ENCODE measurements around the gene SNRK.

The SNRK gene

DNA sequence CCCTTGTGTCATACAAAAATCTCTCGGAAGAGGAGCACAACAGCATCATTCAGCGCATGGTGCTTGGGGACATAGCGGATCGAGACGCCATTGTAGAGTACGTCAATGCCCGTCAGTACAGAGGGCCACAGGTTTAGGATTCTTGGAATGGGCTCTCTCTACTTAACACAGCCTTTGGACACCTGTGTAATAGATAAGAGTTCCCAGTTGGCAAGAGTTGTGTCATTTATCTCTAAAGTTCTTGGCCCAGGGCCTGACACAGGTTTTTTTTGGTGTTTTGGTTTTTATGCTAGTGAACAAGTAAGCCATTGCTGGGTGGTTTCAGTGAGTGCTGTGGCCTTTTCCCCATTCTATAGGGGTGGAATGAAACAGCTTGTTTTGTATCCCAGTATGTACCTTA, 54.1 kb downstream of the SNRK start:
- no peak for TF ChIP-seq SIN3A (IDR thresholded peaks at IDR 0.05; ENCODE audit: borderline replicate concordance, insufficient read depth, low read length)
- TF ChIP-seq FOXP2 (optimal IDR thresholded peaks at IDR 0.05; ENCODE audit: borderline replicate concordance, extremely low read depth, extremely low read length, insufficient read depth) = no peak
- no peak for TF ChIP-seq TAF1 (IDR thresholded peaks at IDR 0.05; ENCODE audit: borderline replicate concordance, insufficient read depth, low read length)
- TF ChIP-seq, protein P1, sequence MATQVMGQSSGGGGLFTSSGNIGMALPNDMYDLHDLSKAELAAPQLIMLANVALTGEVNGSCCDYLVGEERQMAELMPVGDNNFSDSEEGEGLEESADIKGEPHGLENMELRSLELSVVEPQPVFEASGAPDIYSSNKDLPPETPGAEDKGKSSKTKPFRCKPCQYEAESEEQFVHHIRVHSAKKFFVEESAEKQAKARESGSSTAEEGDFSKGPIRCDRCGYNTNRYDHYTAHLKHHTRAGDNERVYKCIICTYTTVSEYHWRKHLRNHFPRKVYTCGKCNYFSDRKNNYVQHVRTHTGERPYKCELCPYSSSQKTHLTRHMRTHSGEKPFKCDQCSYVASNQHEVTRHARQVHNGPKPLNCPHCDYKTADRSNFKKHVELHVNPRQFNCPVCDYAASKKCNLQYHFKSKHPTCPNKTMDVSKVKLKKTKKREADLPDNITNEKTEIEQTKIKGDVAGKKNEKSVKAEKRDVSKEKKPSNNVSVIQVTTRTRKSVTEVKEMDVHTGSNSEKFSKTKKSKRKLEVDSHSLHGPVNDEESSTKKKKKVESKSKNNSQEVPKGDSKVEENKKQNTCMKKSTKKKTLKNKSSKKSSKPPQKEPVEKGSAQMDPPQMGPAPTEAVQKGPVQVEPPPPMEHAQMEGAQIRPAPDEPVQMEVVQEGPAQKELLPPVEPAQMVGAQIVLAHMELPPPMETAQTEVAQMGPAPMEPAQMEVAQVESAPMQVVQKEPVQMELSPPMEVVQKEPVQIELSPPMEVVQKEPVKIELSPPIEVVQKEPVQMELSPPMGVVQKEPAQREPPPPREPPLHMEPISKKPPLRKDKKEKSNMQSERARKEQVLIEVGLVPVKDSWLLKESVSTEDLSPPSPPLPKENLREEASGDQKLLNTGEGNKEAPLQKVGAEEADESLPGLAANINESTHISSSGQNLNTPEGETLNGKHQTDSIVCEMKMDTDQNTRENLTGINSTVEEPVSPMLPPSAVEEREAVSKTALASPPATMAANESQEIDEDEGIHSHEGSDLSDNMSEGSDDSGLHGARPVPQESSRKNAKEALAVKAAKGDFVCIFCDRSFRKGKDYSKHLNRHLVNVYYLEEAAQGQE (IDR thresholded peaks at IDR 0.05; ENCODE audit: insufficient read depth in 1 of 2, low read depth in 2 of 2, low read length in 2 of 2) = no peak
- TF ChIP-seq POLR2AphosphoS5 (IDR thresholded peaks at IDR 0.05; ENCODE audit: low read depth, low read length) = no peak

DNA sequence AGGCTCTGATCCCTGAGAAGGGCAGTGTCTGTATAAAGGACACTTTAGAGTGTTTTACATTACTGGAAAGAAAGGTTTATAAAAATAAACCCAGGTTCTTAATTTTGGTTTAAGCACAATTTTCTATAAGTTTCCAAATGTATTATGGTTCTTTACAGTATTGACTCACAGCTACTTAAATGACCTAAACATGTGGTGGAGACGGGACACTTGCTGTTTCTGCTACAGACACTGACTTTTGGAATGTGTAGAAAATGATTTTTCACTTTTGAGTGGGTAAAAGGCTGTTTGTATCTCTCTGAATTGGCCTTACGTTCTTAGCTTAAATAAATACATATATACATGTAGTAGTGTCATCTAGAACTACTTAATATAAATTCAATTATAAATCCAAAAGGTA, 55.4 kb downstream of the SNRK start:
- no peak for TF ChIP-seq TAF1 (IDR thresholded peaks at IDR 0.05; ENCODE audit: borderline replicate concordance, insufficient read depth, low read length)
- no peak for TF ChIP-seq POLR2AphosphoS5 (IDR thresholded peaks at IDR 0.05; ENCODE audit: low read depth, low read length)
- no peak for TF ChIP-seq SIN3A (IDR thresholded peaks at IDR 0.05; ENCODE audit: borderline replicate concordance, insufficient read depth, low read length)
- TF ChIP-seq FOXP2 (optimal IDR thresholded peaks at IDR 0.05; ENCODE audit: borderline replicate concordance, extremely low read depth, extremely low read length, insufficient read depth) = no peak
- TF ChIP-seq, protein P1 (IDR thresholded peaks at IDR 0.05; ENCODE audit: insufficient read depth in 1 of 2, low read depth in 2 of 2, low read length in 2 of 2) = no peak

DNA sequence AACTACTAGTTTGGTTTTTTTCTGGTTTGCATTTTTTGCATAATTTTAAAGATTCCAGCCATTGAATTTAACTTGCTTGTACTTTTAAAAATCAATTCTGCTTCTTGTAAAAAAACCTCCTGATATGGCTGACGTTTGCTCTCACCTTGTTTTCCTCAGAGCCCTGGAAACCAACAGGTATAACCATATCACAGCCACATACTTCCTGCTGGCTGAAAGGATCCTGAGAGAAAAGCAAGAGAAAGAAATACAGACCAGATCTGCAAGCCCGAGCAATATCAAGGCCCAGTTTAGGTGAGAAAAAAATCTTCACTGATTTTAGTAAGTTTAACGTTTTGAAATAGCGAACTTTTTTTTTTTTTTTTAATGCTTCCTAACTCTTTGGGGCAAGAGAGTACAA, 56.8 kb downstream of the SNRK start:
- TF ChIP-seq POLR2AphosphoS5 (IDR thresholded peaks at IDR 0.05; ENCODE audit: low read depth, low read length) (no peak), SIN3A (IDR thresholded peaks at IDR 0.05; ENCODE audit: borderline replicate concordance, insufficient read depth, low read length) (no peak), TAF1 (IDR thresholded peaks at IDR 0.05; ENCODE audit: borderline replicate concordance, insufficient read depth, low read length) (no peak), FOXP2 (optimal IDR thresholded peaks at IDR 0.05; ENCODE audit: borderline replicate concordance, extremely low read depth, extremely low read length, insufficient read depth) (no peak)
- TF ChIP-seq, protein P1 (IDR thresholded peaks at IDR 0.05; ENCODE audit: insufficient read depth in 1 of 2, low read depth in 2 of 2, low read length in 2 of 2) = no peak

DNA sequence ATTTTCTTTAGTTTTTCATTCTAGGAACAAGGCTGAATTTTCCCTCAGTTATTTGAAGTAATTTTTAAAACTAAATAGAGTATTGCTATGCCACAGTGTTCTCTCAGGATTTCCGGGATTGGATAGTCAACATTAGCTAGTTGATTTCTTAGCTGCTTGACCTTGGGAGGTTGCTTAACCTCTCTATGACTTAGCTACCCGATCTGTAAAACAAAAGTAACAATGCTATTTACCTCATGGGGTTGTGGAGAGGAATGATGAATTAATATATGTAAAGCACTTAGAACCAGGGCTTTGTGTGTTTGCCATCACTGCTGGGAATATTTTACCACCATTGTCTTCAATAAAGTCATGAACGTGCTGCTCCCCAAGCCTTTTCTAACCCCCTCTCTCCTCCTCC, 57.5 kb downstream of the SNRK start:
- TF ChIP-seq, protein P1 (IDR thresholded peaks at IDR 0.05; ENCODE audit: insufficient read depth in 1 of 2, low read depth in 2 of 2, low read length in 2 of 2) = no peak
- no peak for TF ChIP-seq POLR2AphosphoS5 (IDR thresholded peaks at IDR 0.05; ENCODE audit: low read depth, low read length)
- no peak for TF ChIP-seq TAF1 (IDR thresholded peaks at IDR 0.05; ENCODE audit: borderline replicate concordance, insufficient read depth, low read length)
- no peak for TF ChIP-seq FOXP2 (optimal IDR thresholded peaks at IDR 0.05; ENCODE audit: borderline replicate concordance, extremely low read depth, extremely low read length, insufficient read depth)
- no peak for TF ChIP-seq SIN3A (IDR thresholded peaks at IDR 0.05; ENCODE audit: borderline replicate concordance, insufficient read depth, low read length)

DNA sequence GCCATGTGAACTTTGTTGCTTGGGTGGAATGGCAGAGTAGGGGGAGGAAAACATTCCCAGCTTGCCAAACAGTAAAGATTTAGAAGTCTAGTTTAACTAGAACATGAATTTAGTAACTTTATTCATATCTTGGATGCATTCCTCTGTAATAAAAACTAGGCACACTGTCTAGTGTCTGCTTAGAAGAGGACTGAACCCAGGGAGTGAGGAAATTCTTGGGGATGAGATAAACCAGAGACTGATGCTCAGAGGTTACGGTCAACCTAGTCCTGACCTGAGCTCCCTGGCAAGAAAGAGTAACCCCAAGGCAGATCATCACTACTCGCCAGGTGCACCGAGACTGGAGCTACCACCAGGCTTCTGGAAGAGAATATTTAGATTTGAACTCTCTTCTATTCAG, 58.2 kb downstream of the SNRK start:
- TF ChIP-seq POLR2AphosphoS5 (IDR thresholded peaks at IDR 0.05; ENCODE audit: low read depth, low read length) (no peak), FOXP2 (optimal IDR thresholded peaks at IDR 0.05; ENCODE audit: borderline replicate concordance, extremely low read depth, extremely low read length, insufficient read depth) (no peak), SIN3A (IDR thresholded peaks at IDR 0.05; ENCODE audit: borderline replicate concordance, insufficient read depth, low read length) (no peak), TAF1 (IDR thresholded peaks at IDR 0.05; ENCODE audit: borderline replicate concordance, insufficient read depth, low read length) (no peak)
- TF ChIP-seq, protein P1 (IDR thresholded peaks at IDR 0.05; ENCODE audit: insufficient read depth in 1 of 2, low read depth in 2 of 2, low read length in 2 of 2) = no peak

Measured in PFSK-1 (cell line).